Measurements from ENCODE around the gene PDIA2. TPM values are rescaled to one million over a fixed set of nuclear protein-coding genes. Genes with fewer than 3 reads are reported as not detected.

The PDIA2 gene
- total and polyA plus RNA-seq, 7 donors, result 0.60 to 5.5 (median 0.82) TPM; not detected in 1

DNA sequence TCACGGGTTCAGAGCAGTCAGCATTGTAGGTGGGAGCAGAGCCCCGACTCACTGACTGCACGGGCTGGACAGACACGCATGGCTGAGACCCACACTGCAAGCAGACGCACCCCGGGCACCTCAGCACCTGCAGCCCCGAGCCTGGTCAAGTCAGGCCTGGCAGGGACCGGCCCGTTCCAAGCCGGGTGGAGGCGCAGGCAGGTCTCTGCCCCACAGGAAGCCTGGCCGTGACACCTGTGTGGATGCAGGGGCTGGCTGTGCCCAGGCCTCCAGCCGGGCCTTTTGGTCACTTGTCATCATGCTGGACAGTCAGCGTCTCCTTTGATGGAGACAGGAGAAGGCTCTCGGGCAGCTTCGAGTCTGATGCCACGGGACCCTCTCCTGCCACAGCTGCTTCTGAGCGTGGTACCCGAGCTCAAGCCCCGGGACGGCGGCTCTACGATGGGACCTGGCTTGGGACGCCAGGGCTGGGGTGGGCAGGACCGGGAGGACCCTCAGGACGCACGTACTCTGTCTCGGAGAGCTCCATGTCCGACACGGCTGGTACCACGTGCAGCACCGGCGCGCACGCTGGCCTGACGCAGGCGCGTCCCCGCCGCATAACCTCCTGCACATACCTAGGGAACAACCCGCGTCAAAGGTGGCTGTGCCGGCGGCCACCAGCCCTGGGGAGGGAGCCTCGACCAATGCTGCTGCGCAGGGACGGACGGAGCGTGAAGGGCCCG is 7.9 kb downstream of the PDIA2 start:
- H3K4me3 ChIP-seq, result no peak overlapping the region
- no peaks in the 10 kb centered on the region for H3K27me3 ChIP-seq
- H3K36me3 ChIP-seq, result peaks cover 9 to 73% (median 39%) of the 10 kb centered on the region in 4 donors
- no peaks in the 10 kb centered on the region for H3K4me1 ChIP-seq
- no peaks in the 10 kb centered on the region for H3K9me3 ChIP-seq
- no peak overlapping the region for H3K27ac ChIP-seq
- intact Hi-C loops (cut with DNase I), result no loop called here
- DNase-seq, result no peak
- WGBS, 2 donors, result 95 to 96% methylated on average over 50 of the region's 50 CpGs
- no peak for TF ChIP-seq POLR2AphosphoS5 (IDR thresholded peaks at IDR 0.05)
- TF ChIP-seq, protein P1, sequence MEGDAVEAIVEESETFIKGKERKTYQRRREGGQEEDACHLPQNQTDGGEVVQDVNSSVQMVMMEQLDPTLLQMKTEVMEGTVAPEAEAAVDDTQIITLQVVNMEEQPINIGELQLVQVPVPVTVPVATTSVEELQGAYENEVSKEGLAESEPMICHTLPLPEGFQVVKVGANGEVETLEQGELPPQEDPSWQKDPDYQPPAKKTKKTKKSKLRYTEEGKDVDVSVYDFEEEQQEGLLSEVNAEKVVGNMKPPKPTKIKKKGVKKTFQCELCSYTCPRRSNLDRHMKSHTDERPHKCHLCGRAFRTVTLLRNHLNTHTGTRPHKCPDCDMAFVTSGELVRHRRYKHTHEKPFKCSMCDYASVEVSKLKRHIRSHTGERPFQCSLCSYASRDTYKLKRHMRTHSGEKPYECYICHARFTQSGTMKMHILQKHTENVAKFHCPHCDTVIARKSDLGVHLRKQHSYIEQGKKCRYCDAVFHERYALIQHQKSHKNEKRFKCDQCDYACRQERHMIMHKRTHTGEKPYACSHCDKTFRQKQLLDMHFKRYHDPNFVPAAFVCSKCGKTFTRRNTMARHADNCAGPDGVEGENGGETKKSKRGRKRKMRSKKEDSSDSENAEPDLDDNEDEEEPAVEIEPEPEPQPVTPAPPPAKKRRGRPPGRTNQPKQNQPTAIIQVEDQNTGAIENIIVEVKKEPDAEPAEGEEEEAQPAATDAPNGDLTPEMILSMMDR (IDR thresholded peaks at IDR 0.05), result no peak
- no peak for TF ChIP-seq EP300 (IDR thresholded peaks at IDR 0.05)
- no peak for TF ChIP-seq POLR2A (IDR thresholded peaks at IDR 0.05)

DNA sequence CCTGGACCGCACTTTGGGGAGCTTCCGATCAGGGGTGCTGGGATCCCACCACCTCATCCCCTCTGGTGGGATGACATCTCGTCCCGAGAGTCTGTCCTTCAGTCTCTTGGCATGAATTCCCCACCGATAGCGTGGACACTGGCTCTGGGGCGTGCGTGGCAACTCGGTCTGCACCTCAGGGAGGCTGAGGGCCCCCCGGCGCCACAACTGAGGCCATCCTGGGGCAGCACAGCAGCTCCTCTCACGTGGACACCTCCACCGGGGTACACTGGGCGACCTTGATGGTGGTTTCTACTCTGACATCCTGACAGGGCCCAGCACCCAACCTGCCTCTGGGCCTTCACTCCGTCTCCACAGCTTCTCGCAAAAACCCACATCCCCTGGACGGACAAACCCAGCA is 8.6 kb downstream of the PDIA2 start:
- DNase-seq, result no peak
- Histone ChIP-seq H3K27me3 (no peaks in the 10 kb centered on the region), H3K9me3 (no peaks in the 10 kb centered on the region), H3K4me3 (no peak overlapping the region), H3K27ac (no peak overlapping the region), H3K4me1 (no peaks in the 10 kb centered on the region), H3K36me3 (peaks cover 9 to 80% (median 40%) of the 10 kb centered on the region in 4 donors)
- intact Hi-C loops (cut with DNase I), result no loop called here
- TF ChIP-seq EP300 (IDR thresholded peaks at IDR 0.05) (no peak), POLR2AphosphoS5 (IDR thresholded peaks at IDR 0.05) (no peak), POLR2A (IDR thresholded peaks at IDR 0.05) (no peak)
- TF ChIP-seq, protein P1 (IDR thresholded peaks at IDR 0.05), result no peak
- 90 to 96% methylated on average over 17 of the region's 17 CpGs for WGBS, 2 donors

GRCh38 chr16:293043-293775 is 10.2 kb downstream of the PDIA2 start:
- intact Hi-C loops (cut with DNase I), result no loop called here
- Histone ChIP-seq H3K9me3 (no peaks in the 10 kb centered on the region), H3K4me3 (no peak overlapping the region), H3K27ac (no peak overlapping the region), H3K4me1 (no peaks in the 10 kb centered on the region), H3K27me3 (no peaks in the 10 kb centered on the region), H3K36me3 (peaks cover 9 to 81% (median 47%) of the 10 kb centered on the region in 4 donors)
- no peak for DNase-seq
- TF ChIP-seq EP300 (IDR thresholded peaks at IDR 0.05) (no peak), POLR2AphosphoS5 (IDR thresholded peaks at IDR 0.05) (no peak), POLR2A (IDR thresholded peaks at IDR 0.05) (no peak)
- TF ChIP-seq, protein P1 (IDR thresholded peaks at IDR 0.05), result no peak
- WGBS, 2 donors, result 93 to 96% methylated on average over 32 of the region's 32 CpGs

GRCh38 chr16:296276-296675 is 13.3 kb downstream of the PDIA2 start:
- no peak for DNase-seq
- no peaks in the 10 kb centered on the region for H3K27me3 ChIP-seq
- H3K9me3 ChIP-seq, result no peaks in the 10 kb centered on the region
- no peak overlapping the region for H3K27ac ChIP-seq
- H3K36me3 ChIP-seq, result peaks cover 9 to 55% (median 28%) of the 10 kb centered on the region in 4 donors
- TF ChIP-seq POLR2A (IDR thresholded peaks at IDR 0.05), result no peak
- 95% methylated on average over 14 of the region's 14 CpGs for WGBS, 2 donors
- no peak overlapping the region for H3K4me3 ChIP-seq
- H3K4me1 ChIP-seq, result no peaks in the 10 kb centered on the region
- intact Hi-C loops (cut with DNase I), result no loop called here

DNA sequence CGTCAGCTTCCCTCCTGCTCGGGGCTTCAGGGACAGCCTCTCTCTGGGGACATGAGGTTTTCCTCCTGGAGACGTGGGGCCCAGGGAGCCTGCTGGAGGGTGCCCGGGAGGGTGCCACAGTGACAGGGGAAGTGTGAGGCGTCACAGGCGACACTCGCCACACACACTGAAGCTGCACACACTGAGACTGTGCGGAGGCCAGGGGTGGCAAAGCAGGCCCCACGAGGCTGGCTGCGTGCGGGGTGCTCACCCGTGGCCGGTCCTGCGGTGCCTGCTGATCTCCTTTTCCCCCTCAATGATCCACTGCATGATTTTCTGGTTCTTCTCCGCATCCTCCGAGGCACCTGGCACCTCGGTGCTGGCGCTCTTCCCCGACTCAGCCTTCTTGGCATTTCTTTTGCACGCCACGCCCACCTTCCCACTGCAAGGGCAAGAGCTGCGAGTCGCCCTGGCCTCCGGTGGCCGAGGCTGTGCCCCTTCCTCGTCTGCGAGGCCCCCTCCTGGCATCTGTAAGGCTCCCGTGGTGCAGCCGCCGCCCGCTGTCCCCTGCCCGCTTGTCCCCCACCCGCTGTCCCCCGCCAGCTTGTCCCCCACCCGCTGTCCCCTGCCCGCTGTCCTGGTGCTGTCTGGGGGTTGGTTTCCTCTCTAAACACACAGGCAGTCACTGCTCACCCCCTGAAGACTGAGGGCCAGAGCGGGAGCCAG is 14.0 kb downstream of the PDIA2 start:
- H3K36me3 ChIP-seq, result peaks cover 9 to 50% (median 26%) of the 10 kb centered on the region in 4 donors
- TF ChIP-seq POLR2A (IDR thresholded peaks at IDR 0.05) (no peak), EP300 (IDR thresholded peaks at IDR 0.05) (no peak), POLR2AphosphoS5 (IDR thresholded peaks at IDR 0.05) (no peak)
- TF ChIP-seq, protein P1 (IDR thresholded peaks at IDR 0.05), result no peak
- no peaks in the 10 kb centered on the region for H3K4me1 ChIP-seq
- no peak overlapping the region for H3K4me3 ChIP-seq
- WGBS, 2 donors, result 89 to 92% methylated on average over 37 of the region's 37 CpGs
- H3K27ac ChIP-seq, result no peak overlapping the region
- intact Hi-C loops (cut with DNase I), result no loop called here
- no peaks in the 10 kb centered on the region for H3K27me3 ChIP-seq
- H3K9me3 ChIP-seq, result no peaks in the 10 kb centered on the region
- no peak for DNase-seq
